Stimulated activated CD4-positive, alpha-beta T cell treated with anti-CD3 and anti-CD28 coated beads, TNF-alpha, amount 100 ng/mL, for 48 hours (primary cell): ENCODE measurements around the gene IBA57.
"Not testable (repeated sequence)": the region's sequence is repeated elsewhere in the genome, so short reads cannot be mapped to it uniquely, and the experiment has no call there.

Source experiments
- DNase-seq, 3 donors: peaks; one replicate each; pipeline ENCODE4 v3.0.0-alpha.2; 2020; ENCODE audit warnings: low read depth in 3 of 3

IBA57 gene

GRCh38 chr1:228172591-228173527, 7.3 kb downstream of the IBA57 start:
- DNase-seq: no peak

GRCh38 chr1:228173528-228174481, 8.2 kb downstream of the IBA57 start:
- peak in 1 of 3 donors; percentile 21 for DNase-seq

- DNase-seq: no peak
Observed at GRCh38 chr1:228174482-228175315, 9.1 kb downstream of the IBA57 start.

GRCh38 chr1:228175316-228176023, 9.9 kb downstream of the IBA57 start:
- no peak for DNase-seq

GRCh38 chr1:228176024-228176395, 10.4 kb downstream of the IBA57 start:
- DNase-seq: no peak

GRCh38 chr1:228176461-228177182, 11.0 kb downstream of the IBA57 start:
- DNase-seq: no peak

- DNase-seq: no peak
Observed at GRCh38 chr1:228177183-228177475, 11.5 kb downstream of the IBA57 start.

- no peak for DNase-seq
Observed at GRCh38 chr1:228177721-228178710, 12.4 kb downstream of the IBA57 start.

- no peak for DNase-seq
Observed at GRCh38 chr1:228178737-228179684, 13.4 kb downstream of the IBA57 start.

- no peak for DNase-seq
Observed at GRCh38 chr1:228180271-228180958, 14.8 kb downstream of the IBA57 start.

GRCh38 chr1:228180959-228181644, 15.5 kb downstream of the IBA57 start:
- DNase-seq: no peak

- DNase-seq: no peak
Observed at GRCh38 chr1:228181645-228182034, 16.0 kb downstream of the IBA57 start.

- DNase-seq: no peak
Observed at GRCh38 chr1:228182296-228183030, 16.9 kb downstream of the IBA57 start.

GRCh38 chr1:228184152-228184551, 18.5 kb downstream of the IBA57 start:
- no peak for DNase-seq

- no peak for DNase-seq
Observed at GRCh38 chr1:228185641-228185965, 20.0 kb downstream of the IBA57 start.

GRCh38 chr1:228188249-228188648, 22.6 kb downstream of the IBA57 start:
- not testable (repeated sequence) for DNase-seq
